ENCODE results near the gene PEF1. TPM values are rescaled to one million over a fixed set of nuclear protein-coding genes. Genes with fewer than 3 reads are reported as not detected.

PEF1 gene
- total and polyA plus RNA-seq, 2 of the 8 experiments (the other 6 are each of a cell fraction or from before 2014, with no cell fraction given), result 35.2 to 69.2 TPM

GRCh38 chr1:31655756-31656155 lies 11.1 kb upstream of the PEF1 start:
- TF ChIP-seq SUZ12 (IDR thresholded peaks at IDR 0.05; ENCODE audit: low read length) (no peak), RFX5 (IDR thresholded peaks at IDR 0.05; ENCODE audit: borderline replicate concordance, low read depth, low read length) (no peak), EZH2 (IDR thresholded peaks at IDR 0.05; ENCODE audit: low read depth, low read length, severe bottlenecking) (no peak), RBBP5 (IDR thresholded peaks at IDR 0.05; ENCODE audit: borderline replicate concordance, low read depth, low read length) (no peak), NANOG (IDR thresholded peaks at IDR 0.05; ENCODE audit: insufficient read depth, low read depth, low read length, poor library complexity, severe bottlenecking) (no peak)
- no peak for FAIRE-seq
- Histone ChIP-seq H3K23ac (ENCODE audit: insufficient read length) (no peak overlapping the region), H3K27me3 (replicated peaks in 1 of 4; ENCODE audit: control insufficient read depth in 3 of 4, extremely low read depth in 1 of 4, insufficient read depth in 3 of 4, low read length in 3 of 4) (no peaks in the 10 kb centered on the region), H3K9ac (replicated peaks in 1 of 4; ENCODE audit: extremely low read depth in 1 of 4, low read depth in 3 of 4, low read length in 3 of 4) (no peak overlapping the region), H3K9me3 (ENCODE audit: insufficient read depth in 2 of 2, low read depth in 1 of 2, low read length in 1 of 2) (no peaks in the 10 kb centered on the region), H3K56ac (replicated peaks; ENCODE audit: insufficient read length, low read depth, low read length) (no peak overlapping the region), H4K5ac (ENCODE audit: insufficient read length, low read depth, low read length) (no peak overlapping the region), H2AK5ac (ENCODE audit: low read depth, low read length) (no peak overlapping the region), H3K23me2 (ENCODE audit: low read depth, low read length) (no peaks in the 10 kb centered on the region), H2BK5ac (ENCODE audit: low read depth, low read length) (no peak overlapping the region; the same call in 1 of the 2 replicates), H2AFZ (ENCODE audit: low read length) (no peak overlapping the region), H3K79me1 (ENCODE audit: low read depth, low read length) (no peaks in the 10 kb centered on the region), H3K27ac (ENCODE audit: low read depth, low read length) (no peak overlapping the region), H2BK15ac (ENCODE audit: low read length) (no peak overlapping the region), H3K4ac (replicated peaks; ENCODE audit: insufficient read length, low read depth, low read length) (no peak overlapping the region), H2BK120ac (replicated peaks; ENCODE audit: low read depth, low read length) (no peak overlapping the region), H2BK20ac (ENCODE audit: low read length) (no peak overlapping the region), H3K4me1 (replicated peaks in 1 of 4; ENCODE audit: control insufficient read depth in 3 of 4, insufficient read depth in 4 of 4, low read length in 3 of 4) (no peaks in the 10 kb centered on the region), H4K8ac (ENCODE audit: extremely low read depth, insufficient read depth, low read length) (no peak overlapping the region; the same call in 1 of the 2 replicates), H3K4me2 (ENCODE audit: insufficient read depth in 1 of 2, low read depth in 2 of 2, low read length in 2 of 2) (no peak overlapping the region), H2BK12ac (ENCODE audit: low read depth, low read length) (no peak overlapping the region), H3K4me3 (ENCODE audit: extremely low read depth in 1 of 4, insufficient read depth in 2 of 4, low read depth in 3 of 4, low read length in 4 of 4) (no peak overlapping the region), H3K79me2 (ENCODE audit: control insufficient read depth in 1 of 2, insufficient read depth in 2 of 2, low read length in 2 of 2) (no peaks in the 10 kb centered on the region), H4K20me1 (replicated peaks in 1 of 2; ENCODE audit: control insufficient read depth in 1 of 2, insufficient read depth in 2 of 2, low read length in 2 of 2) (peaks cover 0 to 2% of the 10 kb centered on the region in 2 experiments), H3K18ac (ENCODE audit: extremely low read depth, low read length) (no peak overlapping the region), H3K36me3 (ENCODE audit: control insufficient read depth in 2 of 4, insufficient read depth in 4 of 4, low read length in 3 of 4) (no peaks in the 10 kb centered on the region; a peak in 1 of 8 replicates), H4K91ac (replicated peaks; ENCODE audit: insufficient read length, low read length) (no peak overlapping the region), H3K14ac (ENCODE audit: insufficient read length) (no peak overlapping the region)
- CTCF ChIA-PET (ENCODE audit: partially characterized antibody), result interaction anchor here (1.0 to 6.7 kb wide), 5 partner anchors 8 to 133 kb away, joined by 5 to 52 read pairs (median 5); no protein-coding TSS in a partner anchor
- no peak for DNase-seq (ENCODE audit: low read depth in 1 of 2, low spot score in 2 of 2)
- POLR2A ChIA-PET (ENCODE audit: partially characterized antibody), result interaction anchor here (1.1 to 2.5 kb wide), 2 partner anchors 37 to 491 kb away, joined by 3 to 5 read pairs; no protein-coding TSS in a partner anchor
- 74% methylated on average over 4 of the region's 4 CpGs; no CpG with 5 or more reads in 1 of the 2 experiments for WGBS, 2 experiments (ENCODE audit: extremely low coverage in 1 of 2, insufficient coverage in 1 of 2, insufficient read length in 1 of 2, insufficient replicate concordance in 2 of 2, low coverage in 1 of 2, low lambda C conversion rate in 2 of 2, missing lambda C conversion rate in 1 of 2)
